ENCODE data around the gene TNS1.

Gene TNS1

DNA sequence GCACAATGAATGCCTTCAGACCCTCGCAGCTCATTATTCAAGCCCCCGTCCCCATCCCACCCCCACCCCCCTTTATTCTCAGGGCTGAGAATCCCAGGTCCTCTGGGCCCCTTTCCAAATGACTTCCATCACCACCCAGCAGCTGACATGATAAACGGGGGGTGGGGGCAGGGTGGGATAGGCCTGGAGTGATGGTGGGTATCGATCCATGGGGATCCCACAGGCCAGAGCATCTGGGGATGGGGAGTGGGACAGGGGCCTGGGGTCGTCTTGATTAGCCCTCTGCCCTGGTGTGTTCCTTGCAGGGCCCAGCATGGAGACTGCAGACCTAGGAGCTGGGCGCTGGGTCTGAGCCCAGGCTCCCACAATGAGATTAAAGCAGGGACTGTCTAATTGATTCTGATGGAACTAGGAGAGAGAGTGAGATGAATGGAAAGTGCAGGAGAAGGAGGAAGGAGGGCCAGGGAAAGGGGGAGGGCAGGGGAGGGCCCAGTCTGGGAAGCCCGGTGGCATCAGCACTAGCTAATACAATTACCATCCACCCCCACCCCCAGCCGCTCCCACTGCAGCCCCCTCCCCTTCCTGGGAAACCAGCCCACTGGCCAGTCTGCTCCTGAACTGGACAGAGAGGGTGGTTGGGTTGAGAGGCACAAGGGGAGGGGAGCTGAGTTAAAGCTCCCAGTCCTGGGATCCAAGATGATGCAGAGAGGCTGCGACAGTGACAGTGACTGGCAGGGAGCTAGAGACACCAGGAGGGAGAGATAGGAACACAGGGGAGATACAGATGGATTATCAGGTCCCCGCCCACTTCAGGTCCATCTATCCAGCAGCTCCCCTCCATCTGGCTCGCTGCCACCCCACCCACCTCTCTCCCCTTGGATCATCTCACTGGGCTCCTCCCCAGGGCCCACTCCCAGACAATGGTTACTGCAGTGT lies 13.1 kb upstream of the TNS1 start:
- no peak for DNase-seq

DNA sequence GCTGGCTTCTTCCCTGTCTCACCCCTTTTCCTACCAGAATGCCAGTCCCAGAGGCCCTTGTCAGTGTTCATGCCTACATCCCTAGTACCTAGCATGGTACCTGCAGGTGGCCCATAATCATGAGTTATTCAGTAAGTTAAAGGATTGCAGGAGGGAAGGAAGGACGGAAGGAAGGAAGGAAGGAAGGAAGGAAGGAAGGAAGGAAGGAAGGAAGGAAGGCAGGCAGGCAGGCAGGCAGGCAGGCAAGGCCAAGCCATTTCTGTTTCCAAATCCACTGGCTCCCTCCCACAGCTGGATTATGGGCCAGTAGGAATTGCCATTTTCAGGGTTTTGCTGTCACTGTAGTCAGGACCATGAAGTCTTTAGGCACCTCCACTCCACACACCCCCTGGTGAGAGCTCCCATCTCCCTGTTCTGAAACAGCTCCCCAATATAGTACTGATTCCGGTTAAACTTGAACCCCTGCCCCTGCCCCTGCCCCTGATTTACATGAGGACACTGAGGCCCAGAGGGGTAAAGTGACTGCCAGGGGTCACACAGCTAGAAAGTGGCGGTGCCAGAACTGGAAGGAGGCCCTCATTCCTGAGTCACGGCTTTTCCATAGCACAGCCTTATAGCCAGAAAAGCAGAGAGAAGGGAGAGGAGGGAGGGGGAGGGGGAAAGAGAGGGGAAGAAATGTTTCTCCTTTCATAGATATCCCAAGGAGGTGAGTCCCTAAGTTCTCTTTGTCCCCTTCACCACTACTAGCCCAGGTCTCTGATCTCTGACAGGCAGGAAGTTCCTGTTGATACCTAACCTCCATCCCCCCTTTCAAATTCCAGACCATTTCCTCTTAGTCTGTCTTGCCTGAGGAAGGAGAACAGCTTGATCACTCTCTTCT lies 12.2 kb upstream of the TNS1 start:
- DNase-seq: no peak

DNA sequence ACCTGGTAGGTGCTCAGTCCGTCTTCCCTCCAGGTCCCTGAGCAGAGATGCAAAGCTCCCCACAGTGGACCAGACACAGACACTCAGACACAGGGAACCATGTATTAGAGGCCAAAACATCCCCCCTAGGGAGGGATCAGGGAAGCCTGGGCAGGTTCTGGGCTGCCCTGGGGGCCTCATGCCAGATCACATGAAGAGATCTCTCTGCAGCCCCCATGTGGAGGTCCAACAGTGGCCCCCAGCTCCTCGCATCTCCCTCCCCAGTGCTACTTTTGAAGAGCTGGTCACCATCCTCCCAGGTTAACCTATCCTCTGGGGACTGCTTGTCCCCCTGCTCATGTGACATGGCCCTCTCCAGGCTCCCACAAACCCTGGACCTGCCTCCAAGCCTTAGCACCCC lies 10.5 kb upstream of the TNS1 start:
- no peak for DNase-seq

DNA sequence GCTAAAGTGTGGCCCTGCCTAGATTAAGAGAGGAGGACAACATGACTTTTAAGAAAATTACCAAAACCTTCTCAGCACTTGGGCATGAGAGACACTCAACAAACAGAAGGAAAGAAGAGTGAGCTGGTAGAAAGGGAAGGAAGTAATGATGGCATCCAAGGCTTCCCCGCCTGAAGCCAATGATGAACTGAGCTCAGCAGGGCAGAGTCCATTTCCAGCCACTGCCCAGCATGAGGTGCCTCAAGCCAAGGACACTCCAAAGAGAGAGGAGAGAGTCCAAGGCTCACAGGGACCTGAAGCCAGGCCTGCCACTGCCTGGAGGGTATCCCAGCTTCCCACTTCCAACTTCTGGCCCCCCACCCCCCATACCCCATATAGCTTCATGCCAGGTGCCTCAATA lies 9.5 kb upstream of the TNS1 start:
- DNase-seq: no peak

DNA sequence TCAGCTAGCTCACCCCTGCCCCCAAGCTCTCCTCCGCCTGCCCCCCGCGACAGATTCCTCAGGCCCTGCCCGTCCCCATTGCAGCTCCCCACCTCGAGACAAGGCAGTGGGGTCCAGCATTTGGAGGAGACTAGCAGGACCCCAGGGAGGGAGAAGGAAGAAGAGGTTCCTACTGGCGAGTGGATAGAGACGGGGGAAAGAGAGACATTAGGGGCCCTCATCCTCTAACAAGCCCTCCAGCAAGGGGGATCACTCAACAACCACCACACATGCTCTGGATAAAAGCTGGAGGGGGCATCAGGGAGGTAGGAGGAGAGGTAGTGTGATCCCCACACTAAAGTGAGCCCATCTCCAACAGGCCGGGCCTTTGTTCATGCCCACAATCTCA lies 8.9 kb upstream of the TNS1 start:
- no peak for DNase-seq

DNA sequence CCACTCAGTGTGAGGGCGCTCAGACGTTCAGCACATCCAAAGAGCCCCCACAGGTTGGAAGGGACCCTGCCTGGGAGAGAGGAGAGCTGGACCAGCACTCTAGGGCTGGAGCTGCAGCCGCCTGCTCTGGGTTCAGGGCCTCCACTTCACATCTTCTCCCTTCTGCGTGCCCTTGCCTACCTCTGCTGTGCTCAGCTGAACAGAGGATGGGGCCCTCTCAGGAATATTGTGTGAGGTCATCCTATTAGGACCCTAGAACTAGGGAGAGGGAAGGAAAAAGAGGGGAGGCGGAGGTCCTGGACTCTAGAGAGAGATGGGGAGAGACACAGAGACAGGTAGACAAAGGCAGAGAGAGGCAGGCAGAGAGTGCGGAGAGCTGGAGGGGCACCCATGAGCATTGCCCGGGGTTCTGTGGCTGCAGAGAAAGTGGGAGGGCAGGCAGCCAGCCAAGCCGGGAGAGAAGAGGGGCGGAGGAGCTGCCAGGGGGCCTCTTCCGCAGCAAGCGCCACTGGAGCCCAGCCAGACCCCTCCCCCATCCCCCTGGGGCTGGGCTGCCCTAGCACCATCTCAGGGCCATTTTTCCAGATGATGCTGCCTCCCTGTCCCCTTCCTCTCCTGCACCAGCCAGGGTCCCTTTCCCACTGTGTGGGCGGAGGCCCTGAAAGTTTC lies 8.3 kb upstream of the TNS1 start:
- no peak for DNase-seq

DNA sequence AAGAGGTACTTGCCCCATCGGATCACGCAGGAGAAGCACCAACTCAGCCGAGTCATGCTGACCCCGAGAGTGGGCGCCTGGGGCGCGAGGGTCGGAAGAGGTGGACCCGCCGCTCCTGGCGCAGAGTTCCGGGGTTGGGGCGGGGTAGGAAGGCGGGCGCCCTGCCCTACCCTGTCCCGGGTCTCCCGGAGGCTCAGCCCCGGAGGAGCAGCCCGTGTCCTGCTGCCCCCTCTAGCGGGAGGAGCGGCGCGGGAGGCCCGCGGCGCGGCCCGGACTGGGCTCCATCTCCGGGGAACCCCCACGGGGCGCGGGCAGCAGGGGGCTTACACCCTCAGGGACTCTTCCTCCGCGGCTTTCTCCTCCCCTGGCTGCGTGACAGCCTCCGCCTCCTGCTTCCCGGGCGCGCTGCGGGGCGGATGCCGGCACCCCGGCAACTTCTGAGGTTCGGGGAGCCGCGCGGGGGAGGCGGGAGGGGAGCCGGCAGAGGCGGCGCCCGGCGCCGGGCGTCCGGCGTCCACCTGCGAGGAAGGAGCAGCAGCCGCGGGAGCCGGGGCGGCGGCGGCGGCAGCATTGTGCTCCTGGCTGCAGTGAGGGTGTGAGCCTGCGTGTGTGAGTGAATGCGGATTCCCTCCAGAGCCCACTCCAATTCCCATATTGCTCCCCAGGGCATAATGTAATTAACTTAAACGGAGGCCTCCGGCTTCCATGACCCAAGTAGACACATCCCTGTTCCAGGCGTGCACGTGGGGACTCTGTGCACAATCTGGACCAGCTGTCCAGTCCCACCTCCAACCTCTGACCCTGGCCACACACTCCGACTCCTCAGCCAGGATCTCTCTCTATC lies 7.6 kb upstream of the TNS1 start:
- DNase-seq: no peak

DNA sequence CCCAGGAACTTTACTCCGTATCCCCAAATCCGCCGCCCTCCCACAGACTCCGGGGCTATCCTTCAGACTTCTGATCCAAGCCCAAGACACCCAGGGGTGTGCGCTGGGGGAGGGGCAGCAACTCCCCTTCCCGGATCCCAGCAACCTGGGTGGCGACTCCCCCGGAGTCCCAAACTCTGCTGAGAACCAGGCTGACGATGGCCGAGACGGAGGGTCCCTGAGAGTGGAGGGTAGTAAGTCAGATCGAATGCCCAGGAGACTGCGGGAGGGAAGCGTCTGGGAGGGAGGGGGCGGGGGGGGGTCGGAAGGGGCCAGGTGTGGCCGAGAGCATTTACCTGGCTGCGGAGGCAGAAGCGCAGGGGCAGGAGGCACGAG lies 7.0 kb upstream of the TNS1 start:
- no peak for DNase-seq

DNA sequence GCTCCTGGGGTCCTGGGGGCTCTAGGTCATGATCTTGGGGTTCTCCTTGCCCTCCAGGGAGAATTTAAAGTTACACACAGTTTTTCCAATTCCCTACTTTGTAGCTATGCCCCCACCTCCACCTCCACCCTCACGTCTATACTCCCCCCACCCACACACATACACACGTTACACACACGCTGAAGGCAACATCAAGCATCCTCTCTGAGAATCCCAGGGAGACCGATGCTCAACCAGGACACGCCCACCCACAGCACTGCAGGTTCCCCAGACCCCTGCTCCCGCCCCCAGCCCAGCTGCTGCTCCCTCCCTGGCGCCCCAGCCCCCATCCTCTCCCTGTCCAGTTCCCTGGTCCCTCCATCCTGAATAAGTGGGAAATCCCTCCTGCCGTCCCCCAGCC lies 6.4 kb upstream of the TNS1 start:
- no peak for DNase-seq

DNA sequence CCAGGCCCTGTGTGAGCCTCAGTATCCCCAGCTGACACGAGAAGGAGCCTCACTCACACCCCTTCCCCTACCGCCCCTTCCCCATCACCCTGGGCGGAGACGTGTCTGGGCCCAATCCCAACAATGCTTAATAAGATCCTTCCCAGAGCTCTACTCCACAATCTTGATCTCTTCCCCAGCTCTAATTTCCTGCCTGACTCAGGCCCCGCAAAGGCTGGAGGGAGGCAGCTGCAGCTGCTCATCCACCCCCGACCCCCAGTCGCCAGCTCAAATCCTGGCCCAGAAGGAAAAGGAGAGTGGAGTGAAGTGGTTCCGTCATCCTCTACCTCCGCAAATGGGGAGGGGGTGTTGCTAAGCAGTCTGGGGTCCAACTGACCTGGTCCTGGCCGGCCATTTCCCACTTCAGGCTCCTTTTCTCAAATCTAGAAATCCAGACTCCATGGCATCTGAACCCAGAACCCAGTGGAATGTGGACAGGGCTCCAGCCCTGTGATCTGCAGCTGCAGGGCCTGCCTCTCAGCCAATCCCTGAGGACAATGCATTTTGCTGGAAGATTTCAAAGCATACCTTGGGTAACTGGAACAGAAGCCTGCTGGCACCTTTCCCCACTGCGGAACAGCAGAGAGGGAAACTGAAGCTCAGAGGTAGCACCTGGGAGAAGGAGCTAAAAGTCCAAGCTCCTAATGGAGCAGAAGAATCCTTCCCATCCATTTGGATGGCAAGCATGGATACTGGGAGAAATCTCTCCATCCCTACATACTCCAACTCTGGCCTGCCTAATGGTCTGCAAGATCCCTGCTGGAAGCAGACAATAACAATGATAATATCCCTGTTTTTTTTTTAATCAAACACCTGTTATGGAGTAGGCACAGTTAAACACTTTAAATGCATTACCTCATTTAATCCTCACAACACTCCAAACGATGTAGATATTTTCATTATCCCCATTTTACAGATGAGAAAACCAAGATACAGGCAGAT lies 5.6 kb upstream of the TNS1 start:
- no peak for DNase-seq

DNA sequence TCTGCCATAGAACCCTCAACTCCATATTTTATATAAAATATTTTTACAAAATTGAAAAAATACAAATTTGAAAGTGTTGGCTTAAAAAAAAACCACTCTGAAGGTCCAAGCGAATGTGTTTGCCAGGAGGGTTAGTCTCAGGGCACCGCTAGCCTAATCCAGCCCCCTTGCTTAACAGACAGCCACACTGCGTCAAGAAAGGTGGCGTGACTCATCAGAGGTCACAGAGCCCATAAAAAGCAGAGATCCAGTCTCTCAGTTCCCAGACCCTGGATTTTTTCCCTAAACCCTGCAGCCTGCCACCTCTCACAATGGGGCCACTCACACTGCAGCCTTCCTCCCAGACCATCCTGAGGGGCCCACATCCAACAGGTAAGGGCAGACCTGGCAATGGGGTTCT lies 3.9 kb upstream of the TNS1 start:
- no peak for DNase-seq

DNA sequence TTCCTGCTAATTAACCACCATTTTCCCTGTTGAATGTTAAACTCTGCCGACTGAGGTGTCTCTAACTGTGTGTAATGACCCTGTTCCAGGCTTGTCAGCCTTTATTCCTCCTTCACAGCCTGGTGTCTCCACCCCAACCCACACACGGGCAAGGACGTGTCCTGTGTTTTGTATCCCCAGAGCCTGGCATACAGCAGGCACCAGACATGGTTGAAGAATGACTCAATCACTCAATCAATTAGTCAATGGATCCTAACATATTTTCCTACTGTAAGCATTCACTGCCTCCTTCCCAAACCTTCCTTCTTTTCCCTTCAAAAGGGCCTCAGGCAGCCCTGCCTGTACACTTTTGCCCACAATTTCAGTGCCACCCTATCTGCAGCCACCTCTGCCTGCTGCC lies 2.7 kb upstream of the TNS1 start:
- no peak for DNase-seq

DNA sequence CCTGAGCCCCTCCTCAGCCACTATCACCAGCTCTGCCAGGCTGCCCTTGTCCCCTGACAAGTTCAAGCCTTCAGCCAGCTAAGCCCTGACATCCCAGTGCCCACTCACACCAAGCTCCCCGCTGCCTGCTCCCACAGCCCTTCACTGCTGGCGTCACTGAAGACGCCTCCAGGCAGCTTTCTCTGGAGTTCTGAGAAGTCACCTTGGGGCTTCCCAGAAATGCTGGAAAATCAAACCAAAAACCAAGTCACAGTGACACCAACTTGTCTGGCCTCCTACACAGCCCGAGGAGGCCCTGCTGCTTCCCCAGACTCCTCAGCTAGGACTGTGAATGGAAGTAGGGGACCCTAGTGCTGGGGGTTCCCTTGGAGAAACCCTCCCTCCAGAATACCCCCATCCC lies 2.2 kb upstream of the TNS1 start:
- DNase-seq: no peak

DNA sequence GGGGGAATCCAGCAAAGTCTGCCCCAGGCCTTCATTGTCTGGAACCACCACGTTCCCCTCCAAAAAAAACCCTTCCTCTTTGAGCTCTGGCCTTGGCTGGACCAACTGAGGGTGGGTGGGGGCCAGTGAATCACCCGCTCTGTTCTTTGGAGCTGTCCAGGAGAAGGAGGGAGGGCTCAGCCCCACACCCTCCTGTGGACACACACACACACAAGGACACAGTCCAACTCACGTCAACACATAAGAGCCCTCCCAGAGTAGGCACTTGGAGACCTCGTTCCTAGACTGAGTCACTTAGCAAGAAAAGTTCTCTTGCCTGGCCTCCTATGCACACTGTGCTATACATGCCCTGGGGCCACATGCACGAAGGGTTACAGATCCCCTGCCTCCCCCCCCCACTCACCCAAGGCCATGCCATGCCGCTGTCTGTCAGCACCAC lies 1.2 kb upstream of the TNS1 start:
- DNase-seq: no peak

DNA sequence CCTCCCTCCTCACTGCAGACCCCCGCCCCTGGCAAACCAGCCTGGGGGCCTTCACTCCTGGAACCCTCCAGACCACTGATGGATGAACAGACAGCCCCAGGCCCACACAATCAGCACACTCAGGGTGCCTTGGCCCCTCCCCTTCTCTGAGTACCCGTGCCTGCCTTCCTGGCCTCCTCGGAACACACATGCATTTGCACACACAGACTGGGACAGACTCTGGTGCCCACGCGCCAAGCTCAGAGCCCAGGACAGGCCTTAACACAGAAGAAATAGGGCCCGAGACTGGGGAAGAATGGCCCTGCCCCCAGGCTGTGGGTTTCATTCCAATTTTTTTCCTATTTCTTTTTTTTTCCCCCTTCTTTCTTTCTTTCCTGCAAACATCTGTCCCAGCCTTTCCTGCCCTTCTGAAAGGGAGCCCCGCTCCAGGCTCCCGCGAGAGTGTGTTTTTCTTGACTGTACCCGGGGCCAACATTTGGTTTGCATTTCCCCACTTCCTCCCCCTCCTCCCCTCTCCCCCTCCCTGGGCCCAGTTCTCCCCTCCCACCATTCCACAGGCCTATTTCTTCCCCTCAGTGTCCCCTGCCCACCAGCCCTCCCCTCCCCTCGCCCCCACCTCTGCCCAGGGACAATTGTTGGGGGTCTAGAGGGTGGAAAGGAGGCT lies 618 bp upstream of the TNS1 start:
- DNase-seq: no peak

DNA sequence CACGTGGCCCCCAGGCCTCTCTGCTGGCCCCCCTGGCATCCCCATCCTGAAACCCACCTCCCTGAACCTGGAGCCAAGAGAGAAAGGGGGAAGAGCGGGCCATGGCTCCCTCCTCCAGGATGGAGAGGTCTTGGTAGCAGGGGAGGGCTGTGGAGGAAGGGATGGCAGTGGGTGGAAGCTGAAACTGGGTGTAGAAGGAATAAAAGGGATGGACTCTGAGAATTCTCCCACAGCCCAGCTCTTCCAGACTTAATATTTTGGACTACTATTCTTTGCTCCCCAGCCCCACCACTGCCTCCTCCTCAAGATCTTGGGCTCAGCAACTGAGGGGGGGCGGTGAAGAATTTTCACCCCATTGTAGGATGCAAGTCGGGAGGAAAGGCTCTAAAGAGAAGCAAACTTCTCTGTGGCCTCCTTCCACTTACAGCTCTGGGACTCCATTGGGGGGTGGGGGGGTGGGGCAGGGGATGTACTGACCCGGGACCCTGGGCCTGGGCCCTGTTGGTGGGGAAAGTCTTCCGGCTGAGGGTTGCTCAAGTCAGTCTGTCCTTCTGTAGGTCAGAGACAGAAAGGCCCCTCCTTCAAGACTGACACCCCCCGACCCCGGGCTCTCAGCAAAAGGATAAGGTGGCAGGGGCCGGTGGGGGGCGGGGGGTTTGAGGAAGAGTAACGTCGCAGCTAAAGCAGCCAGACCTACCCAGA lies 501 bp downstream of the TNS1 start:
- no peak for DNase-seq

DNA sequence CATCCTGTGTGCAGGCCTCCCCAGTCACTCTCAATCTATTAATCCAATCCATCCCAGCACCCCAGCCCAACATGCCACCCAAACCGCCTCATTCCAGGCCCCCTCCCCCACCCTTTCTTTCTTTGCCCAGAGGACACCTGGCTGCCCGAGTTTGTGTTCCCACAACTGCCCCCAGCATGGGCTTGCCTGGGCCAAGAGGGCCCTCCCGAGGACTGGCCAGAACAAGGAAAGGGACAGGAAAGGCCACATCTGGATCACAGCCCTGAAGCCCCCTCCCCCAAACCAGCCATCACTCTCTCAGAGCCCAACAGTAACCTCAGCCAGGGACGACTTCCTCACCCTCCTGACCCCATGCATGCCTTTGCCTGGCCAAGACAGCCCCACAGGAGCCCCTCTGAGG lies 1.2 kb downstream of the TNS1 start:
- DNase-seq: no peak

DNA sequence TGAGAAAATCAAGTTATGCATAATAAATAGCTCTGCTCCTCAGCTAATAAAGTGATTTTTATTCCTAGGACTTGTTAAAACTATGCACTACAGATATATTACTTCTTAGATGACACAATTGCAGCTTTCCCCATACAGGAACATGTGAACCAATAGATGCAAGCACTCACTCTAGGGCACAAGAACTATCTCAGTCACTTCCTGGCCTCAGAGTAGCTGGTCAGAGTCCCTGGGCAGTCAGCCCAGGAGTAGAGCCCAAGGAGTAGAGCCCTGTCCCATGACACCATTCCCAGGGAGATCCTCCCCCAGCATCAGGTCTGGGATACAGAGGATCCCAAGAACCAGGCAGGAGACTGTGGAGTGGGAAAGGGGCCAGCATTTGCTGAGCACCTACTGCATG lies 2.7 kb downstream of the TNS1 start:
- no peak for DNase-seq

DNA sequence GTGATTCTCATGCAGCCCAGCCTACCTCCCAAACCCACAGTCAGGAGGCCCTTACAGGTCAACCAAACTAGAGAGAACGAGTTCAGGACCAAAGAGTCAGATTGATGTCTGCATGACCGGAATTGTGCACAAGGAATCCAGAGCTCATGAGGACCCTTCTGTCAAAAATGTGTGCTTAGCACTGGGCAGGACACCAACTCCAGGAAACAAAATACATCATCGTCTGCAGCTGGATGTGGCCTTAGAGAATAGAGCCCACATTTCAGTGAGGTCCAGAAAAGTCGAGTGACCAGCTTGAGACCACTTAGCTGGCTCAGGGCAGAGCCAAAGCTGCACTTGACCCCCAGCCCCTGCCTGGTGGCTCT lies 3.2 kb downstream of the TNS1 start:
- DNase-seq: no peak

DNA sequence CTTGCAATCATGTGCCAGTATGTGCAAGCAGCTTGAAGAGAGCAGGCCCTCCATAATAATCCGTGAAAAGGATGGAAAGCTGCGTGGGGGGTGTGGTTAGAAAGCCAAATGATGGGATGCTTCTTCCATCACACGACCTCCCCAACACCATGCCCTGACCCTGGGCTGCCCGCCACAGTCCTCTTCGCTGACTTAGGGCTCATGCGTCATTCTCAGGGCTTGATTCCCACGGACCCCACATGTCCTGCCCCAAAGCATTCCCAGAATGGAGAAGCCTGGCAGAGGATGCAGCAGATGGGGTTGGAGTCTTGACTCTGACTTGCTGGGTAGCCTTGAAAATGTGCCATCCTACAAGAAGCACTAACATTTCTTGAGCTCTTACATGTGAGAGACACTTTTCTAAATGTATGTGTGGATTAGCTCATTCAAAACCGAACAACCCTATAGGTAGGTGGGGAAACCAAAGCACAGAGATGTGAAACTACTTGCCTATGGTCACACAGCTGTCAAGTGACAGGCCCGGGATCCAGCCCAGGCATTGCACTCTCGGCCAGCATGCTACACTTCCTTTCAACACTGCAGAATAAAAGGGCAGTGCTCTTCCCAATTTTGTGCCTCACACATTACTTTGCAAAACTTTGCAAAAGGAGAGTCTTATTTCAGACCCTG lies 3.7 kb downstream of the TNS1 start:
- DNase-seq: no peak
